Stimulated activated CD4-positive, alpha-beta T cell treated with anti-CD3 and anti-CD28 coated beads, Interleukin-4, amount 100 ng/mL, for 4 hours (primary cell): ENCODE data around the gene GRAMD1B.
A peak's percentile ranks its signal among the peaks of the same experiment; 100 is the strongest.

Experiments
- DNase-seq, 2 experiments: peaks; one replicate each; pipeline ENCODE4 v3.0.0-alpha.2; 2020

GRAMD1B gene

GRCh38 chr11:123429913-123430720 is at the start of gene GRAMD1B:
GRAMD1B (plus strand) TSS chr11:123430269; CDS start chr11:123430793, 524 bp downstream.
- DNase-seq, result peak; percentile 61 to 69

DNA sequence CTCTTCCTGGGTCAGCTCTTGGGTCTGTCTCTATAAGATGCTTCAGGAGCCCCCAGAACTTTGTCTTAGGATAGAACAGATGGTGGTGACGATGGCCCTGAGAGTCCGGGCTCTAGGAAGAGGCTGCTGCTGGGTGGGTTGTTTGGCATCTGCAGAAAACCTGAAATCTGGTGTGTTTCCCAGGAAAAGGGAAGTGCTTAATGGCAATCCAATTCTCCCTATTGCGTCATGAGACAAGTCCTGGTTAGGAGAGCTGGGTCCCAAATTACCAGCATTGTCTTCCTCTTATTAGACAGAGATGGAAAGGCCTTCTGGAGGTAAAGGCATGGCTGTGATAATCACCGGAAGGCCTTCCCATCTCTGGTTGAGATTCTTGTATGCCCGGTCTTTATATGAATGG is 48.9 kb upstream of the GRAMD1B start:
- DNase-seq, result no peak

DNA sequence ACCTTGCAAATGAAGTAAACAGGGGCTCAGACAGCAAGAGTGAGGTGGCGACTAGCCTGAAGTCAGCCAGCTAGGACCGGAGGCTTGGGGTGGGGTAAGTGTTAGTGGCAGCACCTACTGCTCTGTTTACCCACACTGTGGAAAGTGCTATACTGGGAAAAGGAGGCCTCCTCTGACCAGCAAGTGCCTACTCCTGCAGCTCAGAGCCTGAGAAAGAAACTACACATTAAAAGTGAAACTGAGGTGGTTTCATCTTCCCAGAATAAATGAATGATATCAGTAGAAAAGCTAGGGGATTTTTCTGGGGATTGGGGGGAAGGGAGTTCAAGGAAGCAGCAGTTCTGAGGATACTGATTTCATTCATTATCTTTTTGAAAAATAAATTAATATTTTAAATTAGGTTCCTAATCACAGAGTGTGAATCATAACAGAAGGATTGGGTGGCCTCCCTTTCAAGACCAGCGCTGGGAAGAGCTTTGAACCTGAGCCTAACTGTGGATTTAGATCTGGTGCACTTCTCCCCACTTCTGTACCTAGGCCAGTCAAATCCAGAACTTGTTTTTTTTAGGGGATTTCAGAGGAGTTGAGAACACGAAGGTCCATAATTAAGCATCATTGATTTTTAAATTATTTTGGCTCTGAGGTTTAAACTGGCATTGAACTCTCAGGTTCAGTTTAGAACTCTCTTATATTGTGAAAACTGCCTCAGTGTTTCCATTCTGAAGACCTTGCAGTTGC is 48.1 kb upstream of the GRAMD1B start:
- DNase-seq, result peak in 1 of 2 experiments; percentile 10

DNA sequence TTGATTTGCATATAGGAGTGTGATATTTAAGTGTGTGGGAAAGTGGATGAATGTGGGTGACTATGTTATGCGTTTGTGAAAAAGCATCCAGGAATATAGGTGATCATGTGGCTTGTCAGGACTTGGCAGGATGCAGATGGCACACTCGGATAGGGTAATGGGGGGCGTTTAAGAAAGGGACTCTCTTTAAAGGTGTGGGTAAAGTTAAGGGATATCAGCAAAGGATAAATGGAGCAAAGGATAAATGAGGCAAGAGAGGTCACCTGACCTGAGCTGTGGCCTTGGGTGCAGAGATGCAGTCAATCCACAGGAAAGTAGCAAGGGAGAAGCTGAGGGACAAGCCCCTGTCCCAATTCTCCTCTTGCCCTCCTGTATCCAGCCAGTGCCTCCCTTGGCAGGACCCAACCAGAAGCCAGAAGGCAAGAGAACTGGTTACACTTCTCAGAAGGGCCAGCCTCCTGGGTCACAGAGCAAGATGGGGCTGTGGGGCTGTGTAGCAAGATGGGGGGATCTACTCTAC is 47.5 kb upstream of the GRAMD1B start:
- DNase-seq, result no peak

GRCh38 chr11:123384116-123384515 is 46.0 kb upstream of the GRAMD1B start:
- no peak for DNase-seq

GRCh38 chr11:123386796-123387510 is 43.1 kb upstream of the GRAMD1B start:
- DNase-seq, result no peak

GRCh38 chr11:123388640-123389039 is 41.4 kb upstream of the GRAMD1B start:
- DNase-seq, result no peak

GRCh38 chr11:123390146-123390545 is 39.9 kb upstream of the GRAMD1B start:
- DNase-seq, result no peak

DNA sequence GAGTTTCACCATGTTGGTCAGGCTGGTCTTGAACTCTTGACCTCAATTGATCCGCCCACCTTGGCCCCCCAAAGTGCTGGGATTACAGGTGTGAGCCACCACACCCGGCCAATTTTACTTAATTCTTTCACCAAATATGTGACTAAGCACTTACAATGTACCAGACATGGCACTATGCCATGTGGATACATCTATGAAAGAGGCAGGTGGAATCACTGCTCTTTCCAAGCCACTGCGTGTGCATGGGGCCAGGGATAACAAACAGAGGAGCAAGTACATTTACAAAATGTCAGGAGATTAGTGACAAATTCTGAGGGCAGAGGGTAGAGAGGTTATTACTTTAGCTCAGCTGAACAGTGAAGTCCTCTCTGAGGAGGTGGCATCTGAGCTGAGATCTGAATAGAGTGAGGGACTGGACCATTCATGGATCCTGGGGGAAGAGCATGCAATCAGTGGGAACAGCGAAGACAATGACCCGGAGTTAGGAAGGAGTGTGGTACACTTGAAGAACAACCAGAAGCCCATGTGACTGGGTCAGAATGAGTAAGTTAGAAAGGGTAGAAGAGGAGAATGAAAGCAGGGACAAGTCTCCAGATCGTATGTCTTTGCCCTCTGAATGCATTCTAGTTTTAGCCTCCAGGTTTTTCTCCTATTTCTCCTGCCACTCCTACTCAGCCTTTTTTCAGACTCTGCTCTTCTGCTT is 38.3 kb upstream of the GRAMD1B start:
- no peak for DNase-seq

GRCh38 chr11:123392431-123392830 is 37.6 kb upstream of the GRAMD1B start:
- DNase-seq, result no peak

- no peak for DNase-seq
These were observed 37.2 kb upstream of the GRAMD1B start for GRCh38 chr11:123392844-123393243.

- DNase-seq, result no peak
These were observed 36.6 kb upstream of the GRAMD1B start for GRCh38 chr11:123393312-123393927.

DNA sequence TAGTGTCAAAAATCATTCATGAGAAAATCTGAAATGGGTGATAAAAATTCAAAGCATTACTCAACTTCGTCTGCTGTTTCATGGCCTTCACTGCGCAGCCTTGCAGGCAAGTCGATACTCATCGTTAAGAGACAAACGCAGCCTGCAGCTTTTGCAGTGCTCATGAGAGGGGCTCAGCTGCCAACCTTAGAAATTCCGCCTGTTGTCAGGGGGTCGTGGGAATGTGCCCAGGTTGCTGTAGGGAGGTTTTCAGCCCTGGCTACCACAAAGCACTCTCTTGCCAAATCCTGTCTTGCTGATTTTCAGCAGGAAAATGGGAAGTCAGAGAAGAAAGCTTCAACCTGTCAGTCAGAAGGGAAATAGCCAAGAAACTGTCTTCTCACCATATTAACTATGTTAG is 25.4 kb upstream of the GRAMD1B start:
- DNase-seq, result no peak

- DNase-seq, result no peak
These were observed 24.9 kb upstream of the GRAMD1B start for GRCh38 chr11:123405123-123405592.

DNA sequence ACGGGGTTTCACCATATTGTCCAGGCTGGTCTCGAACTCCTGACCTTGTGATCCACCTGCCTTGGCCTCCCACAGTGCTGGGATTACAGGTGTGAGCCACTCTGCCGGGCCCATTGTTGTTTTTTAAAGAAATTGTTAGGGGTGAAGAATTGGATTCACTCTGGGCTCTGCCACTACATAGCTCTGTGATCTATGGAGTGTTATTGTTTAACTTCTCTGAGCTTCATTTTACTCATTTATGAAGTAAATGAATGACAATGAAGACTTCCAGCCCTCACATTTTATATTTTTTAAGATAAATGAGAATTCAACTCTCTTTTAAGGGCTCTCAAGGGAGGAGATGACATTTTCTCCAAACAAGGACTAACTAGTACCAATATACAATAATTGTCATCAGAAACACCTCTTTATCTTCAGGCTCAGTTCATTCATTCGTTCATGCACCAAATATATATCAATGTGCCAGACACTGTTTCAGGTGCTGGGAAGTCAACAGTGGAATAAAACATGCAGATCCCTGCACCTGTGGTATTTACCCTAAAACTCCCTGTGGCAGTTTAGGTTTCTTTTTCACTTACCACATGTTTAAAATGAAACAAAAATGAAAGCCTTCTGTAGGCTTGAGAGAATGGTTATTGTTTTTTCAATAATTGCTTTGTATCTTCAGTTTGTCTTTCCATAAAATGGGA is 23.5 kb upstream of the GRAMD1B start:
- no peak for DNase-seq

DNA sequence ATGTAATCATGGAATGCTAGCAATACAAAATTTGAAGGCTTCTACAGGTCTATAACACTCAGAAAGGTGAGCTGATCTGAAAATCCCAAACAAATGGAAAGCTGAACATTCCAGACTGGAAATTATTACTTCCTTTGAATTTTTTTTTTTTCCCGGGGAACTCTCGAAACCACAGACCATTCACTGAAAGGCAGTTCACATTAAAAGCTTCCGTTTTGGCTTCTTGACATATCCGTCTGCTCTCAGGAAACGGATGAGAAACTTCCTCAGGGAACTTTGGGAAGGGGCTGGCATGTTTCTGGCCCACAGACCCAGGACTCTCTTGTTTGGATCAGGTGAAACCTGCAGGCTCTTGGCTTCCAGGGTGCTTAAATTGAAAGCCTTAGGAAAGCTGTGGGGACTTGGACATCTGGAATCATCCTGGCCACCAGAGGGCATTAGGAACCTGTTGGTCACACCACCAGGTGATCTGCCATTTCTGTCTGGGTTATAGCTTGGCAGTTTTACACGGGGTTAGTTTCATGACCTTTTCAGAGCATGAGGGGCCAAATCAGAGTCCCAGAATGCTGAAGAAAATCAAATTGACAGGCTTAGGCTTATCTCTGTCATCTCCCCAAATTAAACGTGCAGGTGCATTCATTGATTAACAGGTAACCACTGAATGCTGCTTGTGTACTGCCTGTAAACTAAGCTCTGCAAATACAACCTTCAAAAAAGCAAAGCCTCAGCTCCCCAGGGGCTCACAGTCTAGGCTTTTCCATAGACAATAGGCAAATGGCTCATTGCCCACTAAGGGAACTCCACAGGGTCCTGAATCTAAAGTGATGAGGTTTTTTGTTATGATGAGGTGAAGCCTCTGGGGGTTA is 22.7 kb upstream of the GRAMD1B start:
- peak; percentile 29 to 46 for DNase-seq

DNA sequence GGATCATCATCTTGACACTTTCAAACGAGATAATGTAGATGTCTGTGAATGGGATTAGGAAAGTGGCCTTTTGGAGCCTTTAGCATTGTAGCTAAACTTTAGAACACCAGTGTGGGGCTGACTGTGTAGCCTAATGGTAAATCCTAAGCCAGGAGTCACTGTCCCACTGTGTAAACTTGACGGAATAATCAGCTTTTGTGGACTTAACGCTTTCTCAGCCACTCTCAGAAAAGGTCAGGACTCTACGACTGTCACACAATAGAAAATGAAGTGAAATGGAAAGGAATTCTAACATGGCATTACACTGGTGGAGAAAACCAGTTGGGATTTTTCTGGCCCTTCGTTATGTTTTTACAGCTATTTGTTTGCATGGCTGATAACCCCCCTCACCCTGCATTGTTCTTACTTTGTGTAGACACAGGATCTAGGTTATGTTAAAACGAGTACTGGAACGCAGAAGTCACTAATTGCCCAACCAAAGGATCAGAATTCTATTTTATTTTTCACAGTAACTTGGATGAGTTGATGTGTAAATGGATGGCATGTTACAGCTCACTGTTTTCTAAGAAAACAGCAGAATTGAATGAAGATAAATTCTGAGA is 22.0 kb upstream of the GRAMD1B start:
- no peak for DNase-seq

DNA sequence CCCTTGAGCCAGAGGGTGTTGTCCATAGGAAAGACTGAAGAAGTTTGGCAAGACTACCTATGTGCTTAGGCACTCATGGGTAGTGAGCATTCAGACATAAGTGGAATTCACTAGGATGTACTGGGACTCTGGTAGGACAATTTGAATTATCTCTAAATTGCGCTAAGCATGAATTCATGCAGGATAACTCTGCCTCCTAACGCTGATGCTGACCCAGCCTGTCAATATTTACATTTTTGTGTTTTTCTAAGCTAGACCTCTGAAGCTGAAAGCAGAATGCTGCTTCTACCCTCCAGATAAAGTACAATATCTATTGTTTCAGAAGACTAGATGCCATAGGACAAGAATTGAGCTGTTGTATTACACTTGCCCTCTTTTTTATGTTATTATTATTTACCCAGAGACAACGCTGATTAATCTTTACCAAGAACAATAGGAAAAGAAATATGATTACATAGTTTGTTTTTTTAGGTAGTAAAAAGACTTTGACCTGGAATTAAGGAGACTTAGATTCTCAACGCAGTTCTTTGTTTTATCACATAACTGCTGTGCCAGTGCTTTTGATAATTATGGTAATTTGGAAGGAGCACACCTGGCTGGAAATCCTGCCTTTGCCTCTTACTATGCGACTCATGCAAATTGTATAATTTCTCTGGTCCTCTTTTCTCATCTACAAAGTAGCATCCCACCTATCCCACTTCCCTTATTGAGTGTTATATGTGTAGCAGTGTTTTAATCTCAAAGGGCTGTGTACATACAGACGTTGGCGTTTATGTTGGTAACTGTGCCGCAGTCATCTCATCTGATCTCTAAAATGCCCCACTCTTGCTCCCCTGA is 21.2 kb upstream of the GRAMD1B start:
- no peak for DNase-seq
